ENCODE measurements around the gene ERCC1. TPM values are rescaled to one million over a fixed set of nuclear protein-coding genes. Genes with fewer than 3 reads are reported as not detected.
A peak's percentile ranks its signal among the peaks of the same experiment; 100 is the strongest.

The ERCC1 gene
- total RNA-seq, 1 experiment from 2014 or later: 43.7 TPM

DNA sequence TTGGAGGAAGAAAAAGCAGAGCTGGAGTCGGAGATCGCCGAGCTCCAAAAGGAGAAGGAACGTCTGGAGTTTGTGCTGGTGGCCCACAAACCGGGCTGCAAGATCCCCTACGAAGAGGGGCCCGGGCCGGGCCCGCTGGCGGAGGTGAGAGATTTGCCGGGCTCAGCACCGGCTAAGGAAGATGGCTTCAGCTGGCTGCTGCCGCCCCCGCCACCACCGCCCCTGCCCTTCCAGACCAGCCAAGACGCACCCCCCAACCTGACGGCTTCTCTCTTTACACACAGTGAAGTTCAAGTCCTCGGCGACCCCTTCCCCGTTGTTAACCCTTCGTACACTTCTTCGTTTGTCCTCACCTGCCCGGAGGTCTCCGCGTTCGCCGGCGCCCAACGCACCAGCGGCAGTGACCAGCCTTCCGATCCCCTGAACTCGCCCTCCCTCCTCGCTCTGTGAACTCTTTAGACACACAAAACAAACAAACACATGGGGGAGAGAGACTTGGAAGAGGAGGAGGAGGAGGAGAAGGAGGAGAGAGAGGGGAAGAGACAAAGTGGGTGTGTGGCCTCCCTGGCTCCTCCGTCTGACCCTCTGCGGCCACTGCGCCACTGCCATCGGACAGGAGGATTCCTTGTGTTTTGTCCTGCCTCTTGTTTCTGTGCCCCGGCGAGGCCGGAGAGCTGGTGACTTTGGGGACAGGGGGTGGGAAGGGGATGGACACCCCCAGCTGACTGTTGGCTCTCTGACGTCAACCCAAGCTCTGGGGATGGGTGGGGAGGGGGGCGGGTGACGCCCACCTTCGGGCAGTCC lies 49.0 kb upstream of the ERCC1 start:
- Mint-ChIP-seq H3K9me3 (no peaks in the 10 kb centered on the region), H3K4me1 (peaks cover 33% of the 10 kb centered on the region), H3K4me3 (peak overlapping the region; percentile 73), H3K36me3 (no peaks in the 10 kb centered on the region), H3K27ac (no peak overlapping the region), H3K27me3 (ENCODE audit: low read depth) (peaks cover 87% of the 10 kb centered on the region)
- DNase-seq (ENCODE audit: low spot score) (no peak), ATAC-seq (no peak)
- ChIA-PET POLR2A (interaction anchor here (1.1 kb wide), 1 partner anchor 20 kb away, joined by 3 read pairs; no protein-coding TSS in a partner anchor), CTCF (interaction anchor here (1.3 to 5.0 kb wide), 3 partner anchors 13 to 33 kb away, joined by 4 to 33 read pairs (median 13); no protein-coding TSS in a partner anchor)
- TF ChIP-seq, protein P1, sequence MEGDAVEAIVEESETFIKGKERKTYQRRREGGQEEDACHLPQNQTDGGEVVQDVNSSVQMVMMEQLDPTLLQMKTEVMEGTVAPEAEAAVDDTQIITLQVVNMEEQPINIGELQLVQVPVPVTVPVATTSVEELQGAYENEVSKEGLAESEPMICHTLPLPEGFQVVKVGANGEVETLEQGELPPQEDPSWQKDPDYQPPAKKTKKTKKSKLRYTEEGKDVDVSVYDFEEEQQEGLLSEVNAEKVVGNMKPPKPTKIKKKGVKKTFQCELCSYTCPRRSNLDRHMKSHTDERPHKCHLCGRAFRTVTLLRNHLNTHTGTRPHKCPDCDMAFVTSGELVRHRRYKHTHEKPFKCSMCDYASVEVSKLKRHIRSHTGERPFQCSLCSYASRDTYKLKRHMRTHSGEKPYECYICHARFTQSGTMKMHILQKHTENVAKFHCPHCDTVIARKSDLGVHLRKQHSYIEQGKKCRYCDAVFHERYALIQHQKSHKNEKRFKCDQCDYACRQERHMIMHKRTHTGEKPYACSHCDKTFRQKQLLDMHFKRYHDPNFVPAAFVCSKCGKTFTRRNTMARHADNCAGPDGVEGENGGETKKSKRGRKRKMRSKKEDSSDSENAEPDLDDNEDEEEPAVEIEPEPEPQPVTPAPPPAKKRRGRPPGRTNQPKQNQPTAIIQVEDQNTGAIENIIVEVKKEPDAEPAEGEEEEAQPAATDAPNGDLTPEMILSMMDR (IDR thresholded peaks at IDR 0.05): no peak
- TF ChIP-seq CREB1 (CRISPR knock-in tag; IDR thresholded peaks at IDR 0.05) (no peak), ZNF219 (CRISPR knock-in tag; IDR thresholded peaks at IDR 0.05; ENCODE audit: borderline replicate concordance) (no peak), JUN (CRISPR knock-in tag; IDR thresholded peaks at IDR 0.05) (no peak), IRF2 (CRISPR knock-in tag; IDR thresholded peaks at IDR 0.05; ENCODE audit: borderline replicate concordance, low read depth) (no peak), NFE2L1 (CRISPR knock-in tag; IDR thresholded peaks at IDR 0.05) (no peak), TEAD1 (CRISPR knock-in tag; IDR thresholded peaks at IDR 0.05) (no peak), TCF7 (CRISPR knock-in tag; IDR thresholded peaks at IDR 0.05; ENCODE audit: low read depth) (no peak)
- TF ChIP-seq, protein P2, sequence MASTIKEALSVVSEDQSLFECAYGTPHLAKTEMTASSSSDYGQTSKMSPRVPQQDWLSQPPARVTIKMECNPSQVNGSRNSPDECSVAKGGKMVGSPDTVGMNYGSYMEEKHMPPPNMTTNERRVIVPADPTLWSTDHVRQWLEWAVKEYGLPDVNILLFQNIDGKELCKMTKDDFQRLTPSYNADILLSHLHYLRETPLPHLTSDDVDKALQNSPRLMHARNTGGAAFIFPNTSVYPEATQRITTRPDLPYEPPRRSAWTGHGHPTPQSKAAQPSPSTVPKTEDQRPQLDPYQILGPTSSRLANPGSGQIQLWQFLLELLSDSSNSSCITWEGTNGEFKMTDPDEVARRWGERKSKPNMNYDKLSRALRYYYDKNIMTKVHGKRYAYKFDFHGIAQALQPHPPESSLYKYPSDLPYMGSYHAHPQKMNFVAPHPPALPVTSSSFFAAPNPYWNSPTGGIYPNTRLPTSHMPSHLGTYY (CRISPR knock-in tag; IDR thresholded peaks at IDR 0.05): no peak
- TF ChIP-seq, protein P3, sequence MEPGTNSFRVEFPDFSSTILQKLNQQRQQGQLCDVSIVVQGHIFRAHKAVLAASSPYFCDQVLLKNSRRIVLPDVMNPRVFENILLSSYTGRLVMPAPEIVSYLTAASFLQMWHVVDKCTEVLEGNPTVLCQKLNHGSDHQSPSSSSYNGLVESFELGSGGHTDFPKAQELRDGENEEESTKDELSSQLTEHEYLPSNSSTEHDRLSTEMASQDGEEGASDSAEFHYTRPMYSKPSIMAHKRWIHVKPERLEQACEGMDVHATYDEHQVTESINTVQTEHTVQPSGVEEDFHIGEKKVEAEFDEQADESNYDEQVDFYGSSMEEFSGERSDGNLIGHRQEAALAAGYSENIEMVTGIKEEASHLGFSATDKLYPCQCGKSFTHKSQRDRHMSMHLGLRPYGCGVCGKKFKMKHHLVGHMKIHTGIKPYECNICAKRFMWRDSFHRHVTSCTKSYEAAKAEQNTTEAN (CRISPR knock-in tag; IDR thresholded peaks at IDR 0.05): no peak

DNA sequence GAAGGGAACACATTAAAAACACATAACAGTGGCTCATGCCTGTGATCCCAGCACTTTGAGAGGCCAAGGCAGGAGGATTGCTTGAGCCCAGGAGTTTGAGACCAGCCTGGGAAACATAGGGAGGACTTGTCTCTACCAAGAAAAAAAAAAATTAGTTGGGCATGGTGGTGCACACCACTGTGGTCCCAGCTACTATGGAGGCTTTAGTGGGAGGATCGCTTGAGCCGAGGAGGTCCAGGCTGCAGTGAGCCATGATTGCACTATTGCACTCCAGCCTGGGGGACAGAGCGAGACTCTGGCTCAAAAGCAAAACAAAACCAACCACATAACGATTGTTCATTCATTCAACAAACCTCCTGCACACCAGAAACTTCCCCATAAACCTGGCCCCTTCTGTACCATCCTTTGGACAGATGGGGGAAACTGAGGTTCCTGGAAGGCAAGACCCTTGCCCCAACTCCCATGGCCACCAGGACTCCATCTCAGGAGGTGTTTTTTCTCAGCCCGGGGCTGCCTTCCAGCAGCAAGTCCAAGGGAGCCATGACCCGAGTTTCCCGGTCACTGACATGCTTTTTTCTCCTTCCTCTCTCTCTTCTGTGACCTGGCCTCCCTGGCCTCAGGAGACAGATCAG lies 48.3 kb upstream of the ERCC1 start:
- TF ChIP-seq, protein P4, sequence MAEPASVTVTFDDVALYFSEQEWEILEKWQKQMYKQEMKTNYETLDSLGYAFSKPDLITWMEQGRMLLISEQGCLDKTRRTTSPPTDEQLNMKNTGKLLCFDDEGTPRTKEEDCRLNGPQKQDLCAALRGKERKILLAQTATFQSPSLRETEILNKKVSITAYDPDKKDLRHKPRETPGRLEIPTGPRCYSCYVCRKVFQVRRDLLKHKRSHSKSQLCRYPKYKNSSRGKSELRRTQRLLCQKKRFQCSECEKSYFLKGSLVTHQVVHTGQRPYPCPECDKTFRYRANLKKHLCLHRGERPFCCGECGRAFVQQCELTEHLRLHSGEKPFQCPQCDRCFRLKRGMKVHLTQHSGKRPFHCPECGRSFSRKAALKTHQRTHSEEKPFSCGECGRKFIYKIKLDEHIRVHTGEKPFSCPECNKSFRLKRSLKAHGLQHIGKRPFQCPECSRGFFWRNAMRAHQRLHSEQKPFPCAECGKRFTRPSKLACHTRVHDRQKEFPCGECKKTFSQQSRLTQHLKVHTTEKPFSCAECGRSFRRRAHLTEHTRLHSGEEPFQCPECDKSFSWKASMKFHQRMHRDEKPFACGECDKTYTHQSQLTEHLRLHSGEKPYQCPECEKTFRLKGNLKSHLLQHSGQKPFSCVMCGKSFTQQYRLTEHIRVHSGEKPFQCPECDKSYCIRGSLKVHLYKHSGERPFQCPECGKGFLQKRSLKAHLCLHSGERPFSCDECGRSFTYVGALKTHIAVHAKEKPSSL (CRISPR knock-in tag; conservative IDR thresholded peaks at IDR 0.05): no peak
- TF ChIP-seq MYBL2 (CRISPR knock-in tag; IDR thresholded peaks at IDR 0.05) (no peak), ZNF396 (CRISPR knock-in tag; IDR thresholded peaks at IDR 0.05; ENCODE audit: borderline replicate concordance) (no peak), ZNF416 (CRISPR knock-in tag; IDR thresholded peaks at IDR 0.05) (no peak), ETV6 (CRISPR knock-in tag; IDR thresholded peaks at IDR 0.05) (no peak), NR1H2 (CRISPR knock-in tag; IDR thresholded peaks at IDR 0.05) (no peak), JAZF1 (CRISPR knock-in tag; IDR thresholded peaks at IDR 0.05) (no peak), GTF2I (CRISPR knock-in tag; conservative IDR thresholded peaks at IDR 0.05) (no peak), ZNF317 (CRISPR knock-in tag; IDR thresholded peaks at IDR 0.05; ENCODE audit: borderline replicate concordance, low read depth) (no peak)
- TF ChIP-seq, protein P5, sequence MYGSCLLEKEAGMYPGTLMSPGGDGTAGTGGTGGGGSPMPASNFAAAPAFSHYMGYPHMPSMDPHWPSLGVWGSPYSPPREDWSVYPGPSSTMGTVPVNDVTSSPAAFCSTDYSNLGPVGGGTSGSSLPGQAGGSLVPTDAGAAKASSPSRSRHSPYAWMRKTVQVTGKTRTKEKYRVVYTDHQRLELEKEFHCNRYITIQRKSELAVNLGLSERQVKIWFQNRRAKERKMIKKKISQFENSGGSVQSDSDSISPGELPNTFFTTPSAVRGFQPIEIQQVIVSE (CRISPR knock-in tag; IDR thresholded peaks at IDR 0.05; ENCODE audit: borderline replicate concordance): no peak
- TF ChIP-seq, protein P3 (CRISPR knock-in tag; IDR thresholded peaks at IDR 0.05): no peak
- TF ChIP-seq, protein P6, sequence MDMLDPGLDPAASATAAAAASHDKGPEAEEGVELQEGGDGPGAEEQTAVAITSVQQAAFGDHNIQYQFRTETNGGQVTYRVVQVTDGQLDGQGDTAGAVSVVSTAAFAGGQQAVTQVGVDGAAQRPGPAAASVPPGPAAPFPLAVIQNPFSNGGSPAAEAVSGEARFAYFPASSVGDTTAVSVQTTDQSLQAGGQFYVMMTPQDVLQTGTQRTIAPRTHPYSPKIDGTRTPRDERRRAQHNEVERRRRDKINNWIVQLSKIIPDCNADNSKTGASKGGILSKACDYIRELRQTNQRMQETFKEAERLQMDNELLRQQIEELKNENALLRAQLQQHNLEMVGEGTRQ (CRISPR knock-in tag; IDR thresholded peaks at IDR 0.05): no peak
- ATAC-seq (no peak), DNase-seq (ENCODE audit: low spot score) (no peak)
- ChIA-PET CTCF (interaction anchor here (1.3 to 5.0 kb wide), 4 partner anchors 14 to 33 kb away, joined by 4 to 33 read pairs (median 10); no protein-coding TSS in a partner anchor), POLR2A (interaction anchor here (1.1 kb wide), 1 partner anchor 19 kb away, joined by 3 read pairs; no protein-coding TSS in a partner anchor)
- peaks cover 35% of the 10 kb centered on the region for H3K4me1 Mint-ChIP-seq
- no peaks in the 10 kb centered on the region for H3K36me3 Mint-ChIP-seq
- no peak overlapping the region for H3K27ac Mint-ChIP-seq
- H3K4me3 Mint-ChIP-seq: peak overlapping the region; percentile 73
- peaks cover 87% of the 10 kb centered on the region for H3K27me3 Mint-ChIP-seq (ENCODE audit: low read depth)
- no peaks in the 10 kb centered on the region for H3K9me3 Mint-ChIP-seq

Data from WTC11 (cell line).